ENCODE data around the gene AFF1.

GRCh38 chr4:86981789-86982188 lies 47.0 kb downstream of the AFF1 start:
- TF ChIP-seq CTCF (IDR thresholded peaks at IDR 0.05; ENCODE audit: insufficient read depth, low read length, poor library complexity, severe bottlenecking) (no peak), EZH2phosphoT487 (conservative IDR thresholded peaks at IDR 0.05; ENCODE audit: low read length) (no peak)
